Testis (tissue), 3 donors: ENCODE data around the gene TRMT112. TPM values are rescaled to one million over a fixed set of nuclear protein-coding genes. Genes with fewer than 3 reads are reported as not detected.

Source experiments
- DNase-seq: peaks from one replicate; pipeline ENCODE4 v3.0.0-alpha.2; 2019
- H3K27ac ChIP-seq, 2 donors: fragments of 200-600 bp; sonication (generic); one replicate each; pipeline ENCODE4 v1.5.1; 2019
- H3K27me3 ChIP-seq: fragments of 200-600 bp; sonication (generic); one replicate; pipeline ENCODE4 v1.5.1; 2019
- H3K36me3 ChIP-seq: fragments of 200-600 bp; sonication (generic); one replicate; pipeline ENCODE4 v1.5.1; 2017; ENCODE audit warnings: low read depth; ENCODE audit errors: missing control alignments
- H3K4me1 ChIP-seq: fragments of 200-600 bp; sonication (generic); one replicate; pipeline ENCODE4 v1.5.1; 2019
- H3K4me3 ChIP-seq, 2 donors: fragments of 200-600 bp; sonication (generic); one replicate each; pipeline ENCODE4 v1.5.1; 2017 to 2019
- H3K9me3 ChIP-seq: fragments of 200-600 bp; sonication (generic); one replicate; pipeline ENCODE4 v1.5.1; 2017
- POLR2A ChIP-seq: fragments of 450-650 bp; IDR thresholded peaks from one replicate; pipeline ENCODE4 v1.6.1; 2017; ENCODE audit warnings: antibody characterized with exemption, mild to moderate bottlenecking, moderate library complexity
- WGBS, 2 donors: methylation state at CpG; one replicate each; pipeline ENCODE4 v1.1.5; 2018; 5-methylcytosine and 5-hydroxymethylcytosine counted together
- intact Hi-C: fragments of 100-400 bp; cut with DNase I; formaldehyde crosslinking; loops from one replicate; pipeline ENCODE4 v1.15.1; 2023; ENCODE audit warnings: low total_unique reads
- microRNA-seq, 2 donors: library from miRNA; unstranded; fragments of <30 nt; microRNA quantifications; one replicate each; pipeline ENCODE4, GENCODE V29; 2016; ENCODE audit warnings: borderline number of aligned reads in 2 of 2, borderline replicate concordance in 1 of 2
- polyA plus RNA-seq: library from polyadenylated mRNA; stranded (reverse); fragments of 350-450 nt; fragmentation: Illumina TruSeq; extraction: RNeasy Lipid Tissue Mini Kit (QIAGEN cat#74804); gene quantifications from one replicate; pipeline ENCODE4 v1.2.3, GENCODE V29; 2014; ENCODE audit warnings: low read depth, low replicate concordance; ENCODE audit not compliant: insufficient read depth
- small RNA-seq, 2 donors: library from RNA; depleted of rRNA; stranded (forward); fragments of <200 nt; gene quantifications; one replicate each; pipeline ENCODE3, GENCODE V24; 2016
- total RNA-seq, 2 donors: library from RNA; depleted of rRNA; stranded (reverse); fragments of >200 nt; gene quantifications; one replicate each; pipeline ENCODE4 v1.2.3, GENCODE V29; 2016
- TF ChIP-seq, protein P1 (sequence below), 3 experiments: fragments of 450-650 bp in 2 of 3; fragments of 200-600 bp in 1 of 3; sonication (generic) in 1 of 3; IDR thresholded peaks; one replicate each; pipeline ENCODE4 v1.5.1; 2016 to 2019; ENCODE audit warnings: antibody characterized with exemption in 3 of 3, mild to moderate bottlenecking in 2 of 3, moderate library complexity in 1 of 3

The TRMT112 gene
- total and polyA plus RNA-seq, 3 donors from 2014 or later, result 275 to 340 (median 303) TPM

DNA sequence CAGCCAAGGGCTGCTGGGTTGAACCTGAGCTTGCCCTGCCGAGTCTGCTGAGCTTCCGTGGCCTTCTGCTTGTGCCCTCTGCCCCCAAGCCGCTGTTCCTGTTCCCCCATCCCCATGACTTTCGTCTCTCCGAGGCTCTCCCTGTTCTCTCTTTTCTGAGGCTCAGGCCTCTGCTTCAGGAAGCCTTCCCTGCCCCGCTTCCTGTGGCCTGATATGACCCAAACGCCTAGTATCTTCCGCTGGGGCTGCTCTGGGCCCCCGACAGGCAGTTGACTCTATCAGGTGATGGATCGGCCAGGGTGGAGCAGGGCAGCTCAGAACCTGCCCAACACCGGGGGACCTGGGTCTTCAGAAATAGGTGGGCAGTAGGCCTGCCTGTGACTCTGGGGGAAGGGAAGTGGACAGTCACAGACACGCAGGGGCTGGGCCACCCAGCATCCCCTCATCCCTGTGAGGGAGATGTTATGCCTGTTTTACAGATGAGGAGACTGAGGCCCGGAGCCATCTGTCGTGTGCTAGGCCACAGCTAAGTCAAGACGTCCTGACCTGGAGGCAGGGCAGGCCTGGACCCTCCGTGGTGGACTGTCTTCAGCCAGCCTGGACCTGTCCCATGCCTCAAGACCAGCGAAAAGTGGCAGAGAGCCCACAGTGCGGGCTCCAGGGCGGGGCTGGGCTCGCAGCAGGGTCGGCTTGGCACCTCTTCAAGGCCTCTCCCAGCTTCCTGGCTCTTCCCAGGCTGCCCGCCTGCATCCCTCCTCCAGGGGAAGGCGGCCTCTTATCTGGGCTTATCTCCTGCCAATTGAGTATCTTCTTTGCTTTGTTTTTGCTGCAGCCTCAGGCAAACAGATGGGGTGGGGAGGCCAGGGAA, 49.1 kb downstream of the TRMT112 start:
- no peak for TF ChIP-seq POLR2A
- TF ChIP-seq, protein P1, sequence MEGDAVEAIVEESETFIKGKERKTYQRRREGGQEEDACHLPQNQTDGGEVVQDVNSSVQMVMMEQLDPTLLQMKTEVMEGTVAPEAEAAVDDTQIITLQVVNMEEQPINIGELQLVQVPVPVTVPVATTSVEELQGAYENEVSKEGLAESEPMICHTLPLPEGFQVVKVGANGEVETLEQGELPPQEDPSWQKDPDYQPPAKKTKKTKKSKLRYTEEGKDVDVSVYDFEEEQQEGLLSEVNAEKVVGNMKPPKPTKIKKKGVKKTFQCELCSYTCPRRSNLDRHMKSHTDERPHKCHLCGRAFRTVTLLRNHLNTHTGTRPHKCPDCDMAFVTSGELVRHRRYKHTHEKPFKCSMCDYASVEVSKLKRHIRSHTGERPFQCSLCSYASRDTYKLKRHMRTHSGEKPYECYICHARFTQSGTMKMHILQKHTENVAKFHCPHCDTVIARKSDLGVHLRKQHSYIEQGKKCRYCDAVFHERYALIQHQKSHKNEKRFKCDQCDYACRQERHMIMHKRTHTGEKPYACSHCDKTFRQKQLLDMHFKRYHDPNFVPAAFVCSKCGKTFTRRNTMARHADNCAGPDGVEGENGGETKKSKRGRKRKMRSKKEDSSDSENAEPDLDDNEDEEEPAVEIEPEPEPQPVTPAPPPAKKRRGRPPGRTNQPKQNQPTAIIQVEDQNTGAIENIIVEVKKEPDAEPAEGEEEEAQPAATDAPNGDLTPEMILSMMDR (IDR thresholded peaks at IDR 0.05), result no peak
- intact Hi-C loops, result no loop called here
- peaks cover 43% of the 10 kb centered on the region for H3K4me1 ChIP-seq
- H3K27me3 ChIP-seq, result no peaks in the 10 kb centered on the region
- H3K4me3 ChIP-seq, result peak overlapping the region in 1 of 2 donors; percentile 67
- 20 to 24% methylated on average over 16 to 23 of the region's 23 CpGs for WGBS, 2 donors
- peak overlapping the region; percentile 86 to 94 for H3K27ac ChIP-seq
- no peaks in the 10 kb centered on the region for H3K36me3 ChIP-seq
- DNase-seq, result peak; percentile 94
- no peaks in the 10 kb centered on the region for H3K9me3 ChIP-seq

DNA sequence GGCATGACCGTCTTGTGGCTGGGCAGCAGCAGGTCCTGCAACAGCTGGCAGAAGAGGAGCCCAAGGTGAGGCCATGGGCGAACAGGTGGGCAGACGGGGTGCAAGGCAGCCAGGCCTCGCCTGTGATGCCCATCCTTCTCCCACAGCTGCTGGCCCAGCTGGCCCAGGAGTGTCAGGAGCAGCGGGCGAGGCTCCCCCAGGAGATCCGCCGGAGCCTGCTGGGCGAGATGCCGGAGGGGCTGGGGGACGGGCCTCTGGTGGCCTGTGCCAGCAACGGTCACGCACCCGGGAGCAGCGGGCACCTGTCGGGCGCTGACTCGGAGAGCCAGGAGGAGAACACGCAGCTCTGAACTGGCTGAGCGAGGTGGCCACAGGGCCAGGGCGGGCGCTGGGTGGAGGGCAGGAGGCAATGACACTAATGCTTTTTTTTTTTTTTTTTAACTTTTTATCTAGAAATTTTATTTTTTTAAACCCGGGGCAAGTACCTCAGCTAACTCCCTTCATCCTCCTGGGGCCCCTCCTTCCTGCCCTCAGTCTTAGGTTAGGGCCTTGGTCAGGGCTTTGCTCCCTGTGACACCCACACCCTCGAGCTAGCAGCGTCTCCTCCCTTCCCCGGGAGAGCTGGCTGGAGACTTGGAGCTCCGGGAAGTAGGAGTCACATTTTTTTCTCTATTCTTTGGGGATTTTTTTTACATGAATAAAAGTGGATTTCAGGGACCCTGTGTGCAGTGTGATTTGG, 50.0 kb downstream of the TRMT112 start:
- Histone ChIP-seq H3K27me3 (no peaks in the 10 kb centered on the region), H3K4me3 (no peak overlapping the region), H3K27ac (peak overlapping the region; percentile 86 to 94), H3K9me3 (no peaks in the 10 kb centered on the region), H3K36me3 (no peaks in the 10 kb centered on the region), H3K4me1 (peaks cover 41% of the 10 kb centered on the region)
- intact Hi-C loops, result no loop called here
- 53 to 62% methylated on average over 24 to 27 of the region's 27 CpGs for WGBS, 2 donors
- DNase-seq, result peak; percentile 64
- TF ChIP-seq, protein P1 (IDR thresholded peaks at IDR 0.05), result no peak
- TF ChIP-seq POLR2A, result no peak

Small RNAs within 50 kb of the gene (microRNA-seq; reads per million reads assigned to microRNA genes)
- gene MIR7155, result 0 to 1.4 reads per million in 2 donors

Small RNAs within 50 kb of the gene (small RNA-seq; reads per million reads assigned to genes)
- gene MIR7155 (0 to 0.09 reads per million in 2 donors), gene RF00019 (0 reads per million in 2 donors)

Other genes with a start within 250 kb of the TRMT112 start
- gene MACROD1, start 151.4 kb downstream of the TRMT112 start, total RNA-seq, result 10 to 100 TPM; 13.3 to 15.3 TPM
- gene MACROD1, start 151.4 kb downstream of the TRMT112 start, polyA plus RNA-seq, result 14.1 TPM
- 100 to 1,000 TPM; 221 to 247 TPM for gene STIP1, start 131.4 kb downstream of the TRMT112 start, total RNA-seq
- gene STIP1, start 131.4 kb downstream of the TRMT112 start, polyA plus RNA-seq, result 267 TPM
- gene FERMT3, start 110.8 kb downstream of the TRMT112 start, total RNA-seq, result 1 to 10 TPM; 7.2 to 8.2 TPM
- gene FERMT3, start 110.8 kb downstream of the TRMT112 start, polyA plus RNA-seq, result 10.9 TPM
- 10 to 100 TPM; 56.5 to 65.4 TPM for gene TRPT1, start 91.4 kb downstream of the TRMT112 start, total RNA-seq
- gene TRPT1, start 91.4 kb downstream of the TRMT112 start, polyA plus RNA-seq, result 93.7 TPM
- 10 to 100 TPM; 50.9 to 52.7 TPM for gene NUDT22, start 91.3 kb downstream of the TRMT112 start, total RNA-seq
- 19.0 TPM for gene NUDT22, start 91.3 kb downstream of the TRMT112 start, polyA plus RNA-seq
- gene DNAJC4, start 87.0 kb downstream of the TRMT112 start, total RNA-seq, result 100 to 1,000 TPM; 105 to 254 TPM
- gene DNAJC4, start 87.0 kb downstream of the TRMT112 start, polyA plus RNA-seq, result 303 TPM
- gene VEGFB, start 83.0 kb downstream of the TRMT112 start, total RNA-seq, result 10 to 100 TPM; 19.1 to 47.8 TPM
- 57.3 TPM for gene VEGFB, start 83.0 kb downstream of the TRMT112 start, polyA plus RNA-seq
- 100 to 1,000 TPM; 151 to 159 TPM for gene FKBP2, start 76.5 kb downstream of the TRMT112 start, total RNA-seq
- gene FKBP2, start 76.5 kb downstream of the TRMT112 start, polyA plus RNA-seq, result 159 TPM
- gene PPP1R14B, start 70.6 kb downstream of the TRMT112 start, total RNA-seq, result 10 to 100 TPM; 53.4 to 67.3 TPM
- 72.0 TPM for gene PPP1R14B, start 70.6 kb downstream of the TRMT112 start, polyA plus RNA-seq
- 10 to 100 TPM; 29.6 to 45.4 TPM for gene PLCB3, start 66.0 kb downstream of the TRMT112 start, total RNA-seq
- 14.2 TPM for gene PLCB3, start 66.0 kb downstream of the TRMT112 start, polyA plus RNA-seq
- 100 to 1,000 TPM in 1 of 2 donors, 10 to 100 TPM in 1; 88.7 to 110 TPM for gene BAD, start 32.9 kb downstream of the TRMT112 start, total RNA-seq
- 85.2 TPM for gene BAD, start 32.9 kb downstream of the TRMT112 start, polyA plus RNA-seq
- 100 to 1,000 TPM; 204 to 230 TPM for gene GPR137, start 31.7 kb downstream of the TRMT112 start, total RNA-seq
- 390 TPM for gene GPR137, start 31.7 kb downstream of the TRMT112 start, polyA plus RNA-seq
- under 1 TPM in 1 of 2 donors, not detected in 1; 0.24 TPM for gene KCNK4, start 26.3 kb downstream of the TRMT112 start, total RNA-seq
- not detected for gene KCNK4, start 26.3 kb downstream of the TRMT112 start, polyA plus RNA-seq
- 100 to 1,000 TPM; 278 to 484 TPM for gene CATSPERZ, start 17.2 kb downstream of the TRMT112 start, total RNA-seq
- 1,116 TPM for gene CATSPERZ, start 17.2 kb downstream of the TRMT112 start, polyA plus RNA-seq
- gene ESRRA, start 12.0 kb downstream of the TRMT112 start, total RNA-seq, result 10 to 100 TPM; 19.3 to 22.0 TPM
- gene ESRRA, start 12.0 kb downstream of the TRMT112 start, polyA plus RNA-seq, result 13.7 TPM
- 100 to 1,000 TPM; 189 to 271 TPM for gene PRDX5, start 562 bp upstream of the TRMT112 start, total RNA-seq
- 287 TPM for gene PRDX5, start 562 bp upstream of the TRMT112 start, polyA plus RNA-seq
- 10 to 100 TPM; 16.6 to 23.5 TPM for gene CCDC88B, start 22.6 kb upstream of the TRMT112 start, total RNA-seq
- 28.5 TPM for gene CCDC88B, start 22.6 kb upstream of the TRMT112 start, polyA plus RNA-seq
- 10 to 100 TPM; 15.6 TPM for gene RPS6KA4, start 41.6 kb upstream of the TRMT112 start, total RNA-seq
- gene RPS6KA4, start 41.6 kb upstream of the TRMT112 start, polyA plus RNA-seq, result 9.2 TPM
- 1 to 10 TPM in 1 of 2 donors, under 1 TPM in 1; 0.63 to 1.2 TPM for gene SLC22A11, start 238.4 kb upstream of the TRMT112 start, total RNA-seq
- gene SLC22A11, start 238.4 kb upstream of the TRMT112 start, polyA plus RNA-seq, result 1.7 TPM